Upper lobe of right lung (tissue), 1 donor: ENCODE data around the gene RTTN. TPM values are rescaled to one million over a fixed set of nuclear protein-coding genes. Genes with fewer than 3 reads are reported as not detected.

Source experiments
- ATAC-seq: fragments of 200-7000 bp; cut with Tn5 transposase; one replicate; pipeline ENCODE4 v1.9.1; 2020; ENCODE audit warnings: mild to moderate bottlenecking, moderate library complexity
- DNase-seq: peaks from one replicate; pipeline ENCODE4 v3.0.0-alpha.2; 2020
- H3K27ac ChIP-seq: fragments of 200-600 bp; one replicate; pipeline ENCODE4 v1.8.0; 2022
- H3K27me3 ChIP-seq: fragments of 200-600 bp; one replicate; pipeline ENCODE4 v1.8.0; 2022; ENCODE audit warnings: mild to moderate bottlenecking
- H3K36me3 ChIP-seq: fragments of 200-600 bp; one replicate; pipeline ENCODE4 v1.8.0; 2022
- H3K4me1 ChIP-seq: fragments of 200-600 bp; one replicate; pipeline ENCODE4 v1.8.0; 2022
- H3K4me3 ChIP-seq: fragments of 200-600 bp; one replicate; pipeline ENCODE4 v1.8.0; 2022; ENCODE audit warnings: mild to moderate bottlenecking
- H3K9me3 ChIP-seq: fragments of 200-600 bp; one replicate; pipeline ENCODE4 v1.8.0; 2022
- CTCF ChIP-seq: fragments of 200-600 bp; IDR thresholded peaks from one replicate; pipeline ENCODE4 v1.8.0; 2022; ENCODE audit warnings: antibody characterized with exemption
- intact Hi-C: fragments of 100-400 bp; cut with DNase I; formaldehyde crosslinking; loops from one replicate; pipeline ENCODE4 v1.11.0; 2022
- total RNA-seq: library from RNA; stranded (reverse); fragmentation: NEBNext Ultra II Directional; extraction: Animal tissue kit (Norgen Biotek cat#: 25700); gene quantifications from one replicate; pipeline ENCODE4 v1.2.1, GENCODE V29; 2021
- donor health status: DM: no; HTN: yes; CAD: no; lungs with severe emphysema.

RTTN gene
- total RNA-seq, 1 donor from 2014 or later = 13.0 TPM

GRCh38 chr18:70158992-70159717, 46.3 kb downstream of the RTTN start:
- no peak for TF ChIP-seq CTCF
- Histone ChIP-seq H3K4me1 (no peaks in the 10 kb centered on the region), H3K9me3 (no peaks in the 10 kb centered on the region), H3K27ac (no peak overlapping the region), H3K36me3 (no peaks in the 10 kb centered on the region), H3K4me3 (no peak overlapping the region), H3K27me3 (no peaks in the 10 kb centered on the region)
- intact Hi-C loops = no loop called here
- DNase-seq = no peak
- ATAC-seq = no peak

- H3K27me3 ChIP-seq = no peaks in the 10 kb centered on the region
- no peaks in the 10 kb centered on the region for H3K9me3 ChIP-seq
- no peak for TF ChIP-seq CTCF
- no peak overlapping the region for H3K4me3 ChIP-seq
- no peak overlapping the region for H3K27ac ChIP-seq
- DNase-seq = no peak
- ATAC-seq = no peak
- intact Hi-C loops = no loop called here
- H3K36me3 ChIP-seq = no peaks in the 10 kb centered on the region
- H3K4me1 ChIP-seq = no peaks in the 10 kb centered on the region
Measured at GRCh38 chr18:70156886-70157285, 48.6 kb downstream of the RTTN start.

DNA sequence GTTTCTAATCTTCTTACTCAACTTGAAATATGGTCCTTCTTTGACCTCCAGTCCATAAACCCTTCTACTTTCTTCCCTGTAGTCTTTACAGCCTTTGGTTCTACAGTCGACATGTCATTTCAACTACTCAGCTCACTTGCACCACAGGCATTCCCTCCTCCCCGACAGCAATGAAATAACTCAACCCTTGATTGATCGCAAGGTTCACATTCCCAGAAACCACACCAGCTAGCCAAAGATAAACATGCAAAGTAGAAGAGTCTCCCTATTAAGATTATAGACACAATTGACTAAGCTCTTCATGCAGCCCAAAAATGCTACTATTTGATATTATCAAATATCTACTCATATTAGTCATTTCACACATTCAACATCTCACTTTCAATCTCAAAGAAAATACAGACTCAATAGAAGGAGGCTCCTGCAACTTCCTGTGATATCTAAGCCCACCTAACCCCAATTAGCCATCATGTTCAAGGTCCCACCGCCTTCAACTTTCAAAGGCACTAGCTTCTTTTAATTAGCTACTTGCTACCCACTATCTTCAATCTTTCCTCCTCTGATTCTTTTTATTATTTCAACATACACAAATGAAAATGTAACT, 50.8 kb downstream of the RTTN start:
- Histone ChIP-seq H3K27ac (no peak overlapping the region), H3K9me3 (no peaks in the 10 kb centered on the region), H3K4me3 (no peak overlapping the region), H3K4me1 (no peaks in the 10 kb centered on the region), H3K27me3 (no peaks in the 10 kb centered on the region), H3K36me3 (peaks cover 10% of the 10 kb centered on the region)
- no peak for ATAC-seq
- intact Hi-C loops = no loop called here
- TF ChIP-seq CTCF = no peak
- DNase-seq = no peak

- TF ChIP-seq CTCF = no peak
- H3K4me1 ChIP-seq = no peaks in the 10 kb centered on the region
- intact Hi-C loops = no loop called here
- no peaks in the 10 kb centered on the region for H3K27me3 ChIP-seq
- H3K4me3 ChIP-seq = no peak overlapping the region
- H3K9me3 ChIP-seq = no peaks in the 10 kb centered on the region
- H3K36me3 ChIP-seq = peaks cover 41% of the 10 kb centered on the region
- H3K27ac ChIP-seq = no peak overlapping the region
- peak; percentile 41 for ATAC-seq
- DNase-seq = no peak
Measured at GRCh38 chr18:70151614-70152013, 53.9 kb downstream of the RTTN start.

GRCh38 chr18:70149616-70150301, 55.7 kb downstream of the RTTN start:
- Histone ChIP-seq H3K27ac (no peak overlapping the region), H3K9me3 (no peaks in the 10 kb centered on the region), H3K4me3 (no peak overlapping the region), H3K4me1 (no peaks in the 10 kb centered on the region), H3K36me3 (peaks cover 56% of the 10 kb centered on the region), H3K27me3 (no peaks in the 10 kb centered on the region)
- intact Hi-C loops = no loop called here
- TF ChIP-seq CTCF = no peak
- DNase-seq (no peak), ATAC-seq (no peak)
